GM21576 (cell line): ENCODE results near the gene STAG1.
"Not testable (repeated sequence)": the region's sequence is repeated elsewhere in the genome, so short reads cannot be mapped to it uniquely, and the experiment has no call there.

Experiments used
- ATAC-seq: cut with Tn5 transposase; IDR thresholded peaks from one replicate; pipeline ENCODE4 v1.9.1; 2021; ENCODE audit warnings: mild to moderate bottlenecking, moderate library complexity; ENCODE audit not compliant: unreplicated experiment

Gene STAG1

DNA sequence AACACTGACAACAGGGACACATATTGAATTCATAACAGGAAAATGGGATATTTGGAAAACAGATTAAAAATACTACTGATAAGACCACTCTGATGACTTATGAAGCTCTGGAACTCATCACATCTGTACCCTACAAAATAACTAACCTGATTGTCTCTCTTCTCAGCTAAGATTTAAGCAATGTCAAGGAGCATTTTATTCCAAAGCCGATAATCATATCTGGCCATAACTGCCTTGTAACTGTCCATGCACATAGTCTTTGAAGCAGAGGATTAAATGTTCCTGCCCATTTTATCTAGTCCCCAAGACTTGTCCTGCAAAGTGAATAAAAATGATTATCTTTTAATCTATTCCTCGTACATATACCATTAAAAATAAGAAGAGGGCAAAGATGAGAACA, 234.1 kb downstream of the STAG1 start:
- no peak for ATAC-seq

DNA sequence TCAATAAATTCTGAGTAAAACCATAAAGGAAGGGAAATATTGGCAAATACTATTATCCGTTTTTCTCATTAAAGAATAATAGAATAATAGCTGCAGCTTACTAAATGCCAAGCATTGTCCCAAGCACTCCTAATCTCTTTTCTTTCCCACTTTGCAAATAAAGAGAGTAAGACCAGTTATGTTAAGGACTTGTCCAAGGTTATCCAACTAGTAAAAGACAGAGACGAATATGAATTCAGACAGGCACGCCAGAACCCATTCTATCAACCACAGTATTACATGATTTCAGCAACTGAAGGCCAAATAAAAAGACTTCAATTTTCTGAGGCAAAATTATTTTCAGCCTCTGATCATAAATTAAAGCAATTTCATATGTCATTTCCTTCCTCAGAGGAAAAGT, 235.5 kb downstream of the STAG1 start:
- ATAC-seq: no peak

DNA sequence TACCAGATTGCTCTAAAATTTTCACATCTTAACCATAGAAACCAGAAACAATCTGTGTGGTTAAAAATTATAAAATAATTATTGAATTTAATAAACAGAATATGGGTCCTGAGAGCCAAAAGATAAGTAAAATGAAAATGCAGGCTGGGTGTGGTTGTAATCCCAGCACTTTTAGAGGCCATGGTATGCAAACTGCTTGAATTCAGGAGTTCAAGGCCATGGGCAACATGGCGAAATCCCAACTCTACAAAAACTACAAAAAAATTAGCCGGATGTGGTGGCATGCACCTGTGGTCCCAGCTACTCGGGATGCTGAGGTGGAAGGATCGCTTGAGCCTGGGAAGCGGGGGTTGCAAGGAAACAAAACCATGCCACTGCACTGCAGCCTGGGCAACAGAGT, 236.1 kb downstream of the STAG1 start:
- ATAC-seq: no peak

DNA sequence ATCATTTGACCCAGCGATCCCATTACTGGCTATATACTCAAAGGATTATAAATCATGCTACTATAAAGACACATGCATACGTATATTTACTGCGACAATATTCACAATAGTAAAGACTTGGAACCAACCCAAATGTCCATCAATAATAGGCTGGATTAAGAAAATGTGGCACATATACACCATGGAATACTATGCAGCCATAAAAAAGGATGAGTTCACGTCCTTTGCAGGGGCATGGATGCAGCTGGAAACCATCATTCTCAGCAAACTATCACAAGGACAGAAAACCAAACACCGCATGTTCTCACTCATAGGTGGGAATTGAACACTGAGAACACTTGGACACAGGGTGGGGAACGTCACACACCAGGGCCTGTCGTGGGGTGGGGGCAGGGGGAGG, 237.6 kb downstream of the STAG1 start:
- not testable (repeated sequence) for ATAC-seq

DNA sequence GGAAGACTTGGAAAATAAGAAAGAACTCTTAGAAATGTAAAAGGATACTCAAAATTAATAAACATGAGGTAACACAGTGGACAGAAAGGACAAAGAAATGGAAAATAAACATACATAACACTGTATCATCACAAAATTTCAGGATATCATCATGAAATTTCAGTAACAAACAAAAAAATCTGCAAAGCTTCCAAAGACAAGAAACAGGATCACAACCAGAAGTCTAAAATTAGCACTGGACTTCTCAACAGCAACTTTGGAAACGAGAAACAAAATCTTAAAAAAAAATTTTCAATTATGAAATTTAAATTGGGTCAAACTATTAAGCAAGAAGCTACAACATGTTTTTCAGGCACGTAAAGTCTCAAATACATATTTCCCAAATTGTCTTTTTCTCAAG, 238.8 kb downstream of the STAG1 start:
- ATAC-seq: no peak

DNA sequence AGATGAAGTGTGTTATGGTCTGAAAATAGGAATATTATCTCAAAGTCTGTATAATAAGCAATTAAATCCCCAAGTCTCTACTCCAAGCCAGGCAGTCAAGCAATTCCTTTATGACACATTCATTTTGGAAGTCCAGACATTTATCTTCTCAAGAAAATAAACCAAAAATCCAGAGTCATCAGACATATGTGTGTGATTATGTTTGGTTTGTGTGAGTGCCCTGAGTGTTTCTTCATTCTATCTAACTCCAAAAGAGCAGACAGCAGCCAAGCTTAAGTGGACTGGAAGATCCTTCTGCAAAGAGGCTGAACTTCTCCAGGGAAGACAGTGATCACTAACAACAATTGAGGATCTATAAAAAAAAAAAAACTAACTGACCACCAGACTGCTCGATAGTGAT, 239.8 kb downstream of the STAG1 start:
- no peak for ATAC-seq

DNA sequence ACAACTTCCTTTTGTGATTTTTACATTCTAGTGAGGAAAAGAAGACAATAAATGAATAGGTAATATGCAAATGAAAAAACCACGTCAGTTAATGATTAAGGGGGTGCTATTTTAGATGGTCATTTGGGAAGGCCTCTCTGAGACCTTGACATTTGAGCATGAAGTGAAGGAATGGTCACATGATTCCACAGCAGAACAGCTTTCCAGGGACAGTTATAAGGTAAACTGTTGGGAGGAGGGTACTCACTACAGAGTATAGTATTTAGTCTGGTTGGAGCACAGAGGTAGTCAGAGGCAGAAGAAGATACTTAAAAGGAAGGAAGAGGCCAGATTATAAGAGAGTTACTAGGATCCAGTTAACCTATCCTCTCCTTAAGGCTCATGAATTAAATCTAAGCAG, 246.5 kb downstream of the STAG1 start:
- ATAC-seq: no peak

DNA sequence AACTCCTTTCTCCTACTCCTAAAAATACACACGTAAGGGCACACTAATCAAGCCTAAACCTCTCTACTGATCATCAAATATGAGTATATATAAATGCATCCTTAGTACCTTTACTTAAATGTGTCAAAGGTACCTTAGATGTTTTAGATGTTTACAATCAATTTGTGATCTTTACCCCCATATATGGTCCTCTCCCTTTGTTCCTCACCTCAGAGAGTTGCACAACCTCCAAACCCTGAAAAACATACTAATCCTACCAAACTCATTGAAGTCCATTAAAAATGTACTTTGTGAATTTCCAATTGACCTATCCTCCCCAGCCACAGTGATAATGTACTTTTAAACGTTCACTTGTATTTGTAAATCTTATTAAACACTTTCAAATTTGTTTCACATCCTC, 249.1 kb downstream of the STAG1 start:
- ATAC-seq: no peak

DNA sequence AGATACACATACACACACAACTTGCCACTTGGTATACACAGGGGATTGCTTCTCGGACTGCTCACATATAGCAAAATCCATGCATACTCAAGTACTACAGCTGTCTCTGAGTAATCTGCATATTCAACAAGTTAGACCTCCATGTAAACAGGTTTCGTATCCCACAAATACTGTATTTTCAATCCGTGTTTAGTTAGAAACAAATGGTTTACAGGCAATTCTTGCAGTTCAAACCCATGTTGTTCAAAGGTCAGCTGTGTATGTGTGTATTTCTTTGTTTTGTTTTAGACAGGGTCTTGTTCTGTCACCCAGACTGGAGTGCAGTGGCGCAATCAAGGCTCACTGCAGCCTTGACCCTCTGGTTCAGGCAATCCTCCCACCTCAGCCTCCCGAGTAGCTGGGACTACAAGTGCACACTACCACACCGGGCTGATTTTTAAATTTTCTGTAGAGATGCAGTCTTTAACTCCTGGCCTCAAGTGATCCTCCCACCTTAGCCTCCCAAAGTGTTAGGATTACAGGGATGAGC, 253.2 kb downstream of the STAG1 start:
- ATAC-seq: no peak

DNA sequence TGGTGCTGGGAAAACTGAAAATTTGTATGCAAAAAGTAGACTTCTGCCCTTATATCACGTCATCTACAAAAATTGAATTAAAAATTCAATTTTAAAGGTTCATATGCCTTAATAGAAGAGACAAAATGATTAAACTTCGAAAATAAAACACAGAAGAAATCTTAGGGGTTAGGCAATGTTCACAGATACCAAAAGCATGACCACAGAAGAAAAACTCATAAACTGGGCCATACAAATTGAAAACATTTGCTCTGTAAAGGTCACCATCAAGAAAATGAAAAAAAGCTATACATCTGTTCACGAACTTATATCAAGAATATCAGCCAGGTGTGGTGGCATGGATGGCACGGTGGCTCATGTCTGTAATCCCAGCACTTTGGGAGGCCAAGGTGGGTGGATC, 257.0 kb downstream of the STAG1 start:
- no peak for ATAC-seq

DNA sequence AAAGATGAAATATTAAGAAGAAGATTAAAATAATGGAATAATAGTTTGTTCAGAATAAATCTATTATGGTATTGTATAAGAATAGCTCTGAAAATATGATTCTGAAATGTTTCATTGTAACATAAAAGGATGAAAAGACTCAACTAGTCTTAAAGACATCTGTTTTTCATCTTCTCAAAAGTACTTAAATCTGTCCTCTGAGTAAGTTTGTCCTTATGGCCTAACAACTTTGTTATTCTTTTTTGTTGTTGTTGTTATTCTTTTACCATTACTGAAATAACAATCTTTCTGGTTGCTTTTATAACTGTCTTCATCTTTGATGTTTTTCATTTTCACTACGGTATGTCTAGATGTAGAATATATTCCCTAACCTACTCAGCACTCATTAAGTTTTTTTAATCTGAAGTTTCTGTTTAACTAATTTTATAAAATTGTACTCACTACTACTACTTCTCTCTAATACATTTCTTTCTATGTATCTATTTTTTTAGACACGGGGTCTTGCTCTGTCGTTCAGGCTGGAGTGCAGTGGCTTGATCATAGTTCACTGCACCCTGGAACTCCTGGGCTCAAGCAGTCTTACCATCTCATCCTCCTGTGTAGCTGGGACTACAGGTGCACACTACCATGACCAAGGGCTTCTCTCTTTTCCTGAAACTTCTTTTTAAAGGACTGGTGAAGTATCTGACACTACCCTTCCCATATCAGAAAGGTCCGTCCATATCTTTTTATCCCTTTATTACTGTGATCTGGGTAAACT, 261.4 kb downstream of the STAG1 start:
- no peak for ATAC-seq

DNA sequence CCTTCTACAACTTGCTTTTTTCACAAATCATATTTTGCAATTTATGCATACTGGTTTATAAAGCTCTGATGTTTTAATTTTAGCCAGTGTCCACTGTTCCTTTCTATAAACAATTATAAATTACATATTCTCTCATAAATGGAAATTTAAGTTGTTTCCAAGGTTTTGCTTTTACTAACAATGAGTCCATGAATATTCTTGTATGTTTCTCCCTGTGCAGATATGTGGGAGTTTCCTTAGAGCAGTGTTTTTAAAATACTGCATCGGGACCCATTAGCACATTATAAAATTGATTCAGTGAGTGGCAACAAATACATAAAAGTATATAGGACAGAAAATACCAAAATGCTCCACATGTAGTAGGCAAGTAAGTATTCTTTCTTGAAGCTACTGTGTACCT, 266.4 kb downstream of the STAG1 start:
- no peak for ATAC-seq

DNA sequence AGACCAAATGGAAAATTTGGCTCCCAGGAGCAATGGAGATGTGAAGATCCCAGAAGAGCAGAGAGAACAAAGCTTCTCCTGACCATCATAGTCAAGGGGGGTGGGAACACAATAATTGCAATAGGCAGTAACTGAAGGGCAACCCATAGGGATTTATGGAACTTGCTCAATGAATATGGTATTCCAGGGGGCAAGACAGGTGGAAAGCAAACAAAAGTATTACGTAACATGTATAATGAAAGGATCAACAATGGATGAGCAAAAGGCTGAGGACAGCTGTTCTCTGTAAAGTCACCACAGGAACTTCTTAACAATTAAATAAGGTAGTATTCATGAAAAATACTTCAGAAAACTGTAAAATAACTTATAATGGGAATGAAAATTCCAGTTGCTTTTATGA, 275.9 kb downstream of the STAG1 start:
- ATAC-seq: no peak

DNA sequence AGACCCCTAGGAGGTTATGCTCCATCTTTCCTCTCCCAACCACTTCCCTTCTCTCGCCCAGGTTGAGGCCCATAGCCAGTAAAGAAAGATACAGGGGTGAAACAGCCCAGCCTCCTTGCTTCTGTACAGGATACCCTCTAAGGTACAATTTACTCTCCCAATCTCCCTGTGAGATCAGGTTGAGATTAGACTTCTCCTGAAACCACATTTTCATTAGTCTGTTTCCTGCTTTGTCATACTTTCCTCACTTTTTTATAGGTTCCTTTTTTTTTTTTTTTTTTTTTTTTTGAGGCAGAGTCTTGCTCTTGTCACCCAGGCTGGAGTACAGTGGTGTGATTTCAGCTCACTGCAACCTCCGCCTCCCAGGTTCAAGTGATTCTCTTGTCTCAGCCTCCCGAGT, 277.3 kb downstream of the STAG1 start:
- not testable (repeated sequence) for ATAC-seq

DNA sequence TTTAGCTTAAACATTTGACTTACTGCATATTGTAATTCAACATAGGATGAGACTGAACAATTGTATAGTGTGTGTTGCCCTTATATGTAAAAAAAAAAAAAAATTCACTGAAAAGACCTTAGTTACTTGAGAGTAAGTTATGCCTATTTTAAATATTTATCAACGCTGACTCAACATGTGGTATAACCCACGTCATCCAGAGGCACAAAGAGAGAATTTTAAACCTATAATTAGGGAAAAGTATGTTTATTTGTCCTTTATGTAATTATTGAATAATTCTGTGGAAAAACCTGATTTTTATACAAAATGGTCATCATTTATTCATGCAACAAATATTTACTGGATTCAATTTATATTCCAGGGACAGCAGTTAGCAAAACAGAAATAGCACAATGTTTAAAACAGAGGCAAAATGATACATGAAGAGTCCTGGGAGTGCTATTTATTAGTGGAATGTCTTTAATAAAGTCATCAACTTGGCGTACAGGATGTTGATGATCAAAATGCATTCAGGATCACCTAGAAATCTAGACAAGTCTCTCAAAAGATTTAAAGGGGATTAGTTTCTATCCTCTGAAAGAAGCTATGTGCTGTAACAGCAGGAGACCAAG, 278.4 kb downstream of the STAG1 start:
- no peak for ATAC-seq

DNA sequence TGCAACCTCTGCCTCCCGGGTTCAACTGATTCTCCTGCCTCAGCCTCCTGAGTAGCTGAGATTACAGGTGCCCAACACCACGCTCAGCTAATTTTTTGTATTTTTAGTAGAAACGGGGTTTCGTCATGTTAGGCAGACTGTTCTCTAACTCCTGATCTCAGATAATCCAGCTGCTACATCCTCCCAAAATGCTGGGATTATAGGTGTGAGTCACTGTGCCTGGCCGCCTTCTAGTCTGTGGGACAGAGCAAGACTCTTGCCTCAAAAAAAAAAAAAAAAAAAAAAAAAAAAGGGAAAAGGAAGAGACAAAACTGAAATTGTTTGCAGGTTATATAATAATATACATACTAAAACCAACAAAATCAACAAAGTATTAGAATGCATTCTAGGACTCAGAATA, 286.9 kb downstream of the STAG1 start:
- ATAC-seq: no peak

DNA sequence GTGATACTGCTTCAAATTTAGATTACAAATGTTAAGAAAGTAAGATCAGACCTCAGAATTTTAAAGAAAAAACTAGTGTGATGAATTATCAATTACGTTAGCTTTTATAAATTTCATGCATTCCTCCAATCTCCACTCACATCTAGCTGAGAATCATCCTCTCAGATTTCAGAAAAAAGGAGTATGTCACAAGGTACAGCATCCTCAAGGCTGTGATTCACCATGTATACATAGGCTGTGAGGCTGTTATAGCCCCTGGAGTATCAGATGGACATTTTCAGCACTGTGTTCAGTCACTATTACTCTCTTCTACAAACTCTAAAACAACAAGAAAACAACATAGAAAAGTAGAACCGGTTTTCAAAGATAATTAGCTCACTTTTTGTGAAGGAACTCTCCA, 287.7 kb downstream of the STAG1 start:
- ATAC-seq: no peak

DNA sequence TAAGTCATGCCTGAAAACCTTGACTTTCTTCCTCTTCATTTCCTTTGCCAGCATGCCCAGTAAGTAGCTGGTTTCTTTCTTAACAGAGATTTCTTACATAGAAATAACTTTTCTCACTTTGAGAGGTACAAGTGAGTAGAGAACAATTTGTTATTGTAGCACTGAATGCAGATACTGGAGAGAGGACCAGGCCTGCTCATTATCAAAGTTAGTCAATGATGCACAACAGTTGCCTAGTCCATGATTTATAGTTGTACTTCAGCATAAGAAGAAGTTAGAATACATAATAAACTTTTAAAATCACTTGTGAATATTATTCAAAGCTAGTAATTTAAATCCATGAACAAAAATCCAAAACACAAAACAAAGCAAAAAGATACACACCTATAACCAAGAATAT, 289.0 kb downstream of the STAG1 start:
- ATAC-seq: no peak

DNA sequence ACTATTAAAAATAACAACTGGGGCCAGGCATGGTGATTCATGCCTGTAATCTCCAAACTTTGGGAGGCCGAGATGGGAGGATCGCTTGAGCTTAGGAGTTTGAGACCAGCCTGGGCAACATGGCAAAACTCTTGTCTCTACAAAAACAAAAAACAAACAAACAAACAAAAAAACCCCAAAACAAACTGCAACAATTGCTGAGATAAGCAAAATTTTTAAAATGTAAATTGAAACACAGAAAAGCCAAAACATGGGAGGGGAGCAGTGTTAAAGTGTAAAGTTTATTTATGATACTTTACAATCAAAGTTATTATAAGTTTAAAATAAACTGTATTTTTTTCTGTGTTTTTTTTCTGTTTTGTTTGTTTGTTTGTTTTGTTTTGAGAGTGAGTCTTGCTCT, 294.4 kb downstream of the STAG1 start:
- no peak for ATAC-seq

DNA sequence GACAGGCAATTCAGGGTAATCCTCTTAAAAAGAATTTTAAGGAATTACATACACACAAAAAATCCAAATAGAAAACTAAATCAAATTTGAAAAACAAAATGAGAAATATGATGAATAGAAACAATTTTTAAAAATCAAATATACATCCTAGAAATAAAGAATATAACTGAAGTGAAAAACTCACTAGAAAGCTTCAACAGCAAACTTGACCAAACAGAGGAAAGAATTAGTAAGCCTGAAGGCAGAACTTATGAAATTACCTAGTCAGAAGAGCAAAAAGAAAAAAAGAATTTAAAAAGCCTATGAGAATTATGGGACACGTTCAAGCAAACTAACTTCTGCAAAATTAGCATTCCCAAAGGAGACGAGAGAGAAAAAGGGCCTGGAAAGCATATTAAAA, 296.0 kb downstream of the STAG1 start:
- no peak for ATAC-seq

DNA sequence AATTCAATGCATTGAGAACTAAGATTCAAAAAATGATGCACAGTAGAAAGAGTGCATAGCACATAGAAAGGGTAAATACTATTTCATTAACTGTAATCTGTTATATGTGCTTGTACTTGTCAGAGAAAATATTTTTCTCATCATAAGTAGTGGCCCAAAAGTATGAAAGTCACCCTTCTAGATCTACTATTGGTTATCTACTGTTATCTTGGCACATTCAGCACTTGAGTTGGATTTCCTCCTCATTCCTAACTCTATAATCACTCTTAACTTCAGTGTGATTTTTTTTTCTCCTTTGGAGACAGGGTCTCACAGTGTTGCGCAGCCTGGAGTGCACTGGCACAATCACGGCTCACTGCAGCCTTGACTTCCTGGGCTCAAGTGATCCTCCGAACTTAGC, 307.6 kb downstream of the STAG1 start:
- ATAC-seq: no peak

DNA sequence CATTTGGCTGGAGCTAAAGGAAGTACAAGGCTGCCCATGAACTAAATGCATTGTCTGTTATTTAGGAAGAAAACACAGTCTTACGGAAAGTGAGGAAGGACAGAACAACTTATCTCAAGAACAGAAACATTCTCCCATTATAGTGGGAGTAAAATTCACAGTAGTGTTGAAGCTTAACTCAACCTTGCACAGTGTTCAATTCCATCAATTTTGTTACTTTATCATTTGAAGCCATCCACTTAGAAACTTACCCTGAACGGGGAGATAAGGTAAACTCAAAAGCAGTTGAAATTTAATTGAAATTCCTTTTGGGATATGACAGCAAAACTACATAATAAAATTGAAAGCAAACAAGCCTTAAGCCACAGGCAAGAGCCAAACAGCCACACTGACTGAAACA, 315.1 kb downstream of the STAG1 start:
- ATAC-seq: no peak

DNA sequence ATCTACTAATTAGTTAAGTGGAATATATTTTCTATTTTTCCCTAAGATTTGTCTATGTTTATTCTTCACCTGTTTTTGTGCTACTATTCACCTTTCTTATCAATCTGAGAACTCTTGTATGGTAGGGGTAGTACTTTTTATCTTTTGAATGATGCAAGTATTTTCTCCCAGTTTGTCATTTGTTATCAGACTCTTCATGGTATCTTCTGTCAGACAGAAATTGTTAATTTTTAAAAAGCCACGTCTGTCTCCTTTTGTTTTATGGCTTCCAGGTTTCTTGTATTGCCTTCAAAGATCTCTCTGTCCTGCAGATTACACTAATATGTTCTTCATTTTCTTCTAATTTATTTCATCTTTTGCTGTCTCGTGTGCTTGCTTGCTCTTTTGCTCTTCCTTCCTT, 317.7 kb downstream of the STAG1 start:
- no peak for ATAC-seq
